Trophoblast cell (in vitro differentiated cells and primary cell): ENCODE results near the gene LRP1B.

ENCODE experiments used
- DNase-seq, 2 donors: peaks; one replicate each; pipeline ENCODE4 v3.0.0-alpha.2; 2016
- H2AFZ ChIP-seq: 2 replicates; pipeline ENCODE4 v1.6.1; 2013; ENCODE audit warnings: low read length, moderate library complexity, mild to moderate bottlenecking; ENCODE audit not compliant: insufficient read depth, poor library complexity
- H2AK5ac ChIP-seq: 2 replicates; pipeline ENCODE4 v1.6.1; 2013; ENCODE audit warnings: mild to moderate bottlenecking, low read length
- H2BK120ac ChIP-seq: 2 replicates; pipeline ENCODE4 v1.6.1; 2013; ENCODE audit warnings: low read length, mild to moderate bottlenecking, moderate library complexity; ENCODE audit not compliant: insufficient read depth, poor library complexity
- H2BK12ac ChIP-seq: 2 replicates; pipeline ENCODE4 v1.6.1; 2013; ENCODE audit warnings: mild to moderate bottlenecking, low read length, moderate library complexity
- H2BK5ac ChIP-seq: 2 replicates; pipeline ENCODE4 v1.6.1; 2013; ENCODE audit warnings: low read length, low read depth, moderate library complexity, mild to moderate bottlenecking; ENCODE audit not compliant: poor library complexity
- H3K14ac ChIP-seq: 2 replicates; pipeline ENCODE4 v1.6.1; 2013; ENCODE audit warnings: mild to moderate bottlenecking, low read length
- H3K18ac ChIP-seq: 2 replicates; pipeline ENCODE4 v1.6.1; 2013; ENCODE audit warnings: mild to moderate bottlenecking, low read length
- H3K23ac ChIP-seq: 2 replicates; pipeline ENCODE4 v1.6.1; 2013; ENCODE audit warnings: low read length
- H3K27ac ChIP-seq: 2 replicates; pipeline ENCODE4 v1.5.1; 2013; ENCODE audit warnings: low read depth, mild to moderate bottlenecking, inconsistent platforms, low read length, moderate library complexity
- H3K27me3 ChIP-seq: 2 replicates; pipeline ENCODE4 v1.6.1; 2013; ENCODE audit warnings: inconsistent platforms, mild to moderate bottlenecking, low read length, moderate library complexity; ENCODE audit not compliant: insufficient read depth
- H3K36me3 ChIP-seq, 2 experiments: 1 replicate in 1 of 2; 2 replicates in 1 of 2; pipeline ENCODE4 v1.6.1; 2013; ENCODE audit warnings: low read length in 2 of 2, mild to moderate bottlenecking in 2 of 2, moderate library complexity in 1 of 2; ENCODE audit not compliant: insufficient read depth in 2 of 2, control insufficient read depth in 1 of 2
- H3K4ac ChIP-seq: 2 replicates; pipeline ENCODE4 v1.6.1; 2013; ENCODE audit warnings: low read depth, mild to moderate bottlenecking, low read length, moderate library complexity
- H3K4me1 ChIP-seq, 2 experiments: 1 replicate in 1 of 2; 2 replicates in 1 of 2; pipeline ENCODE4 v1.6.1; 2013; ENCODE audit warnings: low read length in 2 of 2, mild to moderate bottlenecking in 2 of 2, moderate library complexity in 1 of 2; ENCODE audit not compliant: insufficient read depth in 2 of 2, control insufficient read depth in 1 of 2
- H3K4me2 ChIP-seq: 2 replicates; pipeline ENCODE4 v1.6.1; 2013; ENCODE audit warnings: inconsistent platforms, mild to moderate bottlenecking, low read length, moderate library complexity
- H3K4me3 ChIP-seq: 2 replicates; pipeline ENCODE4 v1.5.1; 2013; ENCODE audit warnings: mild to moderate bottlenecking, low read depth, low read length, inconsistent platforms
- H3K79me1 ChIP-seq: one replicate; pipeline ENCODE4 v1.6.1; 2013; ENCODE audit warnings: low read length
- H3K79me2 ChIP-seq: 2 replicates; pipeline ENCODE4 v1.6.1; 2013; ENCODE audit warnings: low read length, mild to moderate bottlenecking; ENCODE audit not compliant: control insufficient read depth, insufficient read depth, poor library complexity
- H3K9ac ChIP-seq: 2 replicates; pipeline ENCODE4 v1.6.1; 2013; ENCODE audit warnings: mild to moderate bottlenecking, low read length
- H3K9me3 ChIP-seq: 2 replicates; pipeline ENCODE4 v1.6.1; 2013; ENCODE audit warnings: low read depth, mild to moderate bottlenecking, control low read depth, inconsistent platforms, low read length; ENCODE audit not compliant: insufficient read depth
- H4K12ac ChIP-seq: 2 replicates; pipeline ENCODE4 v1.6.1; 2013; ENCODE audit warnings: low read depth, mild to moderate bottlenecking, low read length, moderate library complexity
- H4K8ac ChIP-seq: 2 replicates; pipeline ENCODE4 v1.6.1; 2013; ENCODE audit warnings: low read depth, mild to moderate bottlenecking, low read length, moderate library complexity
- H4K91ac ChIP-seq: one replicate; pipeline ENCODE4 v1.6.1; 2013; ENCODE audit warnings: low read depth, mild to moderate bottlenecking, low read length, moderate library complexity
- WGBS: extraction: QIAGEN DNeasy Blood & Tissue Kit; methylation state at CpG from one replicate; pipeline ENCODE4 v1.1.7; 2013; ENCODE audit warnings: missing lambda C conversion rate; ENCODE audit not compliant: insufficient read length, insufficient coverage; ENCODE audit errors: extremely low coverage; 5-methylcytosine and 5-hydroxymethylcytosine counted together

LRP1B gene

GRCh38 chr2:141699573-141699972 lies 431.2 kb downstream of the LRP1B start:
- no peak overlapping the region for H3K4me2 ChIP-seq
- H3K14ac ChIP-seq, result no peak overlapping the region
- no peak overlapping the region for H3K4me3 ChIP-seq
- no peak overlapping the region for H3K18ac ChIP-seq
- H3K27me3 ChIP-seq, result no peaks in the 10 kb centered on the region
- H4K8ac ChIP-seq, result no peak overlapping the region
- no peak overlapping the region for H3K4ac ChIP-seq
- H3K79me2 ChIP-seq, result no peaks in the 10 kb centered on the region
- no peak overlapping the region for H3K9ac ChIP-seq
- no peak overlapping the region for H2AFZ ChIP-seq
- H3K27ac ChIP-seq, result no peak overlapping the region
- no peak overlapping the region for H4K12ac ChIP-seq
- no peak overlapping the region for H2BK5ac ChIP-seq
- no peaks in the 10 kb centered on the region for H3K9me3 ChIP-seq
- no peak overlapping the region for H2BK12ac ChIP-seq
- no peak overlapping the region for H2BK120ac ChIP-seq
- DNase-seq, result no peak
- H3K4me1 ChIP-seq, result no peaks in the 10 kb centered on the region
- no peak overlapping the region for H4K91ac ChIP-seq
- H3K23ac ChIP-seq, result no peak overlapping the region
- no CpG with 5 or more reads among the region's 4 CpGs for WGBS
- H3K79me1 ChIP-seq, result no peaks in the 10 kb centered on the region
- no peaks in the 10 kb centered on the region for H3K36me3 ChIP-seq
- H2AK5ac ChIP-seq, result no peak overlapping the region

- Histone ChIP-seq H4K91ac (no peak overlapping the region), H3K9me3 (no peaks in the 10 kb centered on the region), H3K4me2 (no peak overlapping the region), H3K9ac (no peak overlapping the region), H3K23ac (no peak overlapping the region), H2AK5ac (no peak overlapping the region), H4K8ac (no peak overlapping the region), H3K27me3 (no peaks in the 10 kb centered on the region), H3K36me3 (no peaks in the 10 kb centered on the region), H2AFZ (no peak overlapping the region), H3K4ac (no peak overlapping the region), H2BK5ac (no peak overlapping the region), H3K79me1 (no peaks in the 10 kb centered on the region), H3K27ac (no peak overlapping the region), H4K12ac (no peak overlapping the region), H3K14ac (no peak overlapping the region), H3K79me2 (no peaks in the 10 kb centered on the region), H2BK12ac (no peak overlapping the region), H2BK120ac (no peak overlapping the region), H3K4me3 (no peak overlapping the region), H3K18ac (no peak overlapping the region), H3K4me1 (no peaks in the 10 kb centered on the region)
- WGBS, result no CpG with 5 or more reads among the region's 2 CpGs
- DNase-seq, result no peak
Measured at GRCh38 chr2:141698500-141698899, 432.3 kb downstream of the LRP1B start.

- Histone ChIP-seq H2BK5ac (no peak overlapping the region), H3K27ac (no peak overlapping the region), H2AK5ac (no peak overlapping the region)
Measured at GRCh38 chr2:141697035-141697434, 433.8 kb downstream of the LRP1B start.

DNA sequence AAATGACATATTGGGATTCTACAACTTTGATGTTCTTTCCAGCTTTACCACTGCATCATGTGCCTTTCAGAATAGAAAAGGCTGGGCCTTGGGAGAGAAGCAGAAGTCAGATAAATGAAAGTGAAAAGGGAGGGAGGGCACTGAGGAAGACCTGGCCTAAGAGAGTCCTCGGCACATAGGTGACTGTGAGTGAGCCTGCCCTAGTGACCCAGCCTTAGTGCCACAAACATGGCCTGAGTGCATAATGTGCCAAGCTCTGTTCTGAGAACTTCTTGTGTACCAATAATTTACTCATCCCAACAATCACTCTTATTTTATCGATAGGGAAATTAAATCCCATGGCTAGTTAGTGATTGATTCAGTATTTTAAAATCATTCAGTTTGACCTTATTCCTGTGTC lies 436.6 kb downstream of the LRP1B start:
- H4K8ac ChIP-seq, result no peak overlapping the region
- H3K9ac ChIP-seq, result no peak overlapping the region
- H2BK120ac ChIP-seq, result no peak overlapping the region
- no peak overlapping the region for H3K27ac ChIP-seq
- H3K79me2 ChIP-seq, result no peaks in the 10 kb centered on the region
- H4K91ac ChIP-seq, result no peak overlapping the region
- H3K4me1 ChIP-seq, result no peaks in the 10 kb centered on the region
- no peaks in the 10 kb centered on the region for H3K27me3 ChIP-seq
- H2AFZ ChIP-seq, result no peak overlapping the region
- no peak overlapping the region for H4K12ac ChIP-seq
- no peak overlapping the region for H3K18ac ChIP-seq
- H3K14ac ChIP-seq, result no peak overlapping the region
- H3K4ac ChIP-seq, result no peak overlapping the region
- H3K36me3 ChIP-seq, result no peaks in the 10 kb centered on the region
- no peak overlapping the region for H2AK5ac ChIP-seq
- no CpG with 5 or more reads among the region's 2 CpGs for WGBS
- H2BK5ac ChIP-seq, result no peak overlapping the region
- no peak for DNase-seq
- H3K23ac ChIP-seq, result no peak overlapping the region
- H3K79me1 ChIP-seq, result no peaks in the 10 kb centered on the region
- no peaks in the 10 kb centered on the region for H3K9me3 ChIP-seq
- H3K4me2 ChIP-seq, result no peak overlapping the region
- H3K4me3 ChIP-seq, result no peak overlapping the region
- H2BK12ac ChIP-seq, result no peak overlapping the region

More at GRCh38 chr2:141697035-141697434, 433.8 kb downstream of the LRP1B start:
- Histone ChIP-seq H4K8ac (no peak overlapping the region), H3K23ac (no peak overlapping the region), H3K27me3 (no peaks in the 10 kb centered on the region), H2BK120ac (no peak overlapping the region), H4K91ac (no peak overlapping the region), H3K4me1 (no peaks in the 10 kb centered on the region), H3K79me1 (no peaks in the 10 kb centered on the region), H3K18ac (no peak overlapping the region), H3K4me2 (no peak overlapping the region), H4K12ac (no peak overlapping the region), H3K4ac (no peak overlapping the region), H2AFZ (no peak overlapping the region), H3K4me3 (no peak overlapping the region), H3K36me3 (no peaks in the 10 kb centered on the region), H3K14ac (no peak overlapping the region), H2BK12ac (no peak overlapping the region), H3K9ac (no peak overlapping the region), H3K9me3 (no peaks in the 10 kb centered on the region), H3K79me2 (no peaks in the 10 kb centered on the region)
- no CpG with 5 or more reads among the region's 3 CpGs for WGBS
- DNase-seq, result no peak
